K562 (cell line): Measurements from ENCODE around the gene WT1. TPM values are rescaled to one million over a fixed set of nuclear protein-coding genes. Genes with fewer than 3 reads are reported as not detected.

Source experiments
- ATAC-seq: fragments of 200-7000 bp; cut with Tn5 transposase; 3 replicates; pipeline ENCODE4 v1.9.1; 2020; ENCODE audit warnings: moderate library complexity
- BruUV-seq: library from RNA; stranded (reverse); fragments of 400-500 nt; replicated peaks from 2 replicates; lab custom pipeline; 2021; lab: Mats Ljungman, UMichigan
- CTCF ChIA-PET: fragments of 300-600 bp; formaldehyde crosslinking; extraction: SDS; loops from one replicate; lab custom pipeline; 2021; ENCODE audit warnings: low intra/inter-chr PET ratio; lab: Yijun Ruan, JAX
- POLR2A ChIA-PET: fragments of 300-600, 350-650 bp; sonication (Branson Sonifier 250); formaldehyde crosslinking; extraction: SDS; loops from one replicate; lab custom pipeline; 2021; ENCODE audit warnings: antibody characterized with exemption, inconsistent platforms; lab: Yijun Ruan, JAX
- DNase-seq, 4 experiments: peaks; one replicate each; pipeline versions ENCODE4 v3.0.0 to v3.0.0-alpha.2; 2011 to 2018; ENCODE audit warnings: low spot score in 3 of 4, mixed read lengths in 3 of 4; ENCODE audit errors: extremely low read depth in 1 of 4
- FAIRE-seq: peaks from 2 replicates; lab custom pipeline; 2011; peaks lifted over from hg19 to GRCh38; lab: Jason Lieb, UNC
- H2AFZ ChIP-seq: 2 replicates; pipeline ENCODE4 v1.6.0; 2011; ENCODE audit warnings: low read depth, low read length, control low read depth, inconsistent platforms
- H3K27ac ChIP-seq: fragments of 200-600 bp; 3 replicates; pipeline ENCODE4 v1.8.0; 2011; ENCODE audit warnings: low read depth, mild to moderate bottlenecking, control low read depth, inconsistent platforms, low read length, moderate library complexity, mixed read lengths; ENCODE audit errors: extremely low read depth
- H3K27me3 ChIP-seq, 2 experiments: fragments of 300-600 bp in 1 of 2; 2 replicates in 1 of 2; 3 replicates in 1 of 2; pipeline versions ENCODE4 v1.6.0 to v1.8.0; 2011; ENCODE audit warnings: inconsistent platforms in 2 of 2, low read length in 2 of 2, mild to moderate bottlenecking in 1 of 2, mixed read lengths in 1 of 2, moderate library complexity in 1 of 2; ENCODE audit not compliant: control insufficient read depth in 2 of 2, insufficient read depth in 2 of 2
- H3K36me3 ChIP-seq: fragments of 300-600 bp; 3 replicates; pipeline ENCODE4 v1.8.0; 2011; ENCODE audit warnings: mild to moderate bottlenecking, low read length, inconsistent platforms; ENCODE audit not compliant: control insufficient read depth, insufficient read depth
- H3K4me1 ChIP-seq, 2 experiments: fragments of 200-600 bp in 1 of 2; replicated peaks in 1 of 2; 2 replicates in 1 of 2; 3 replicates in 1 of 2; pipeline versions ENCODE4 v1.5.1 to v1.8.0; 2011; ENCODE audit warnings: inconsistent platforms in 2 of 2, low read length in 2 of 2, mild to moderate bottlenecking in 1 of 2, mixed read lengths in 1 of 2, moderate library complexity in 1 of 2; ENCODE audit not compliant: control insufficient read depth in 2 of 2, insufficient read depth in 2 of 2
- H3K4me2 ChIP-seq: 2 replicates; pipeline ENCODE4 v1.6.1; 2011; ENCODE audit warnings: low read length, control low read depth, inconsistent platforms, mixed read lengths; ENCODE audit not compliant: insufficient read depth
- H3K4me3 ChIP-seq: fragments of 200-600 bp; sonication (generic), shearing (Covaris generic); 2 replicates; pipeline ENCODE4 v1.5.1; 2016; ENCODE audit warnings: control low read depth, inconsistent platforms
- H3K79me2 ChIP-seq: fragments of 200-600 bp; 3 replicates; pipeline ENCODE4 v1.8.0; 2011; ENCODE audit warnings: low read length, inconsistent platforms; ENCODE audit not compliant: control insufficient read depth, insufficient read depth
- H3K9ac ChIP-seq, 2 experiments: 2 replicates each; pipeline versions ENCODE4 v1.6.0 to v1.6.1; 2011; ENCODE audit warnings: low read depth in 2 of 2, low read length in 2 of 2, control low read depth in 1 of 2, inconsistent platforms in 1 of 2, mild to moderate bottlenecking in 1 of 2, mixed read lengths in 1 of 2; ENCODE audit not compliant: insufficient read depth in 1 of 2
- H3K9me1 ChIP-seq: one replicate; pipeline ENCODE4 v1.6.0; 2011; ENCODE audit warnings: inconsistent platforms, mild to moderate bottlenecking, low read length, moderate library complexity; ENCODE audit not compliant: control insufficient read depth, insufficient read depth
- H3K9me3 ChIP-seq: replicated peaks from 2 replicates; pipeline ENCODE4 v1.5.1; 2011; ENCODE audit warnings: low read depth, low read length, inconsistent platforms; ENCODE audit not compliant: control insufficient read depth, insufficient read depth
- H4K20me1 ChIP-seq: replicated peaks from 2 replicates; pipeline ENCODE4 v1.6.1; 2011; ENCODE audit warnings: low read length, inconsistent platforms, mixed read lengths; ENCODE audit not compliant: control insufficient read depth, insufficient read depth
- ATF1 ChIP-seq, 2 experiments: fragments of 450-650 bp in 1 of 2; IDR thresholded peaks; 2 replicates each; pipeline ENCODE4 v1.6.1; 2016; ENCODE audit warnings: missing compliant biosample characterization in 1 of 2, missing genetic modification characterization in 1 of 2
- FOXJ3 ChIP-seq: sonication (generic); formaldehyde crosslinking; IDR thresholded peaks from 2 replicates; pipeline ENCODE4 v1.4.0; 2020; ENCODE audit warnings: mild to moderate bottlenecking, missing genetic modification reagents
- FOXP1 ChIP-seq: sonication (generic); formaldehyde crosslinking; IDR thresholded peaks from 2 replicates; pipeline ENCODE4 v1.8.0; 2022; ENCODE audit warnings: mild to moderate bottlenecking, missing genetic modification reagents
- GTF2F1 ChIP-seq: IDR thresholded peaks from 2 replicates; pipeline ENCODE4 v1.6.1; 2011; ENCODE audit warnings: low read depth, low read length, improper control_type of control experiment
- HDAC1 ChIP-seq, 2 experiments: fragments of 450-650 bp; IDR thresholded peaks; 2 replicates each; pipeline ENCODE4 v1.6.1; 2016 to 2017; ENCODE audit warnings: inconsistent platforms in 1 of 2, mild to moderate bottlenecking in 1 of 2, moderate library complexity in 1 of 2
- KDM2B ChIP-seq: fragments of 250-450 bp; sonication (Bioruptor Pico); IDR thresholded peaks from 2 replicates; pipeline ENCODE4 v1.8.0; 2021; ENCODE audit warnings: mild to moderate bottlenecking, moderate library complexity
- KHSRP ChIP-seq: fragments of 450-650 bp; IDR thresholded peaks from 2 replicates; pipeline ENCODE4 v1.6.1; 2017
- KLF16 ChIP-seq: IDR thresholded peaks from 2 replicates; pipeline ENCODE4 v1.6.1; 2016; ENCODE audit warnings: antibody characterized with exemption
- POLR2H ChIP-seq: IDR thresholded peaks from 2 replicates; pipeline ENCODE4 v1.6.1; 2016; ENCODE audit warnings: missing genetic modification characterization, low read depth, mild to moderate bottlenecking, control low read depth, missing compliant biosample characterization, moderate library complexity
- ZNF140 ChIP-seq: fragments of 250-450 bp; sonication (Bioruptor Pico); IDR thresholded peaks from 2 replicates; pipeline ENCODE4 v1.8.0; 2021; ENCODE audit warnings: moderate library complexity, mild to moderate bottlenecking, inconsistent platforms
- ZNF445 ChIP-seq: fragments of 250-450 bp; sonication (Bioruptor Pico); IDR thresholded peaks from 2 replicates; pipeline ENCODE4 v1.4.0; 2020; ENCODE audit warnings: low read depth, mild to moderate bottlenecking, moderate library complexity
- ZNF561 ChIP-seq: fragments of 450-650 bp; formaldehyde crosslinking; conservative IDR thresholded peaks from 2 replicates; pipeline ENCODE4 v1.4.0; 2020; ENCODE audit warnings: mild to moderate bottlenecking, moderate library complexity
- WGBS: fragments of 100-300 bp; shearing (Covaris generic); methylation state at CpG from one replicate; pipeline ENCODE4 v1.1.6; 2016; ENCODE audit warnings: low coverage, mixed read lengths; ENCODE audit not compliant: insufficient coverage; ENCODE audit errors: missing lambda C conversion rate; 5-methylcytosine and 5-hydroxymethylcytosine counted together
- in situ Hi-C: fragments of 300-500 bp; cut with MboI; formaldehyde crosslinking; loops from 4 replicates; pipeline ENCODE4 v1.15.0; 2018; ENCODE audit warnings: inconsistent platforms, mixed read lengths
- intact Hi-C: fragments of 100-400 bp; cut with micrococcal nuclease; formaldehyde crosslinking; loops from 2 replicates; pipeline ENCODE4 v1.14.2; 2022
- polyA plus RNA-seq, 8 experiments: library from polyadenylated mRNA; depleted of rRNA in 4 of 8; stranded (reverse) in 5 of 8; unstranded in 3 of 8; fragments of >200 nt; fragmentation: Nextera tagmentation in 2 of 8; fragmentation: Illumina TruSeq in 1 of 8; extraction: Ambion mirVana in 2 of 8; extraction: Trizol in 1 of 8; gene quantifications; 2 replicates each; pipeline versions ENCODE4 v1.2.1 to v1.2.3, GENCODE V29; 2011 to 2014; ENCODE audit warnings: inconsistent platforms in 1 of 8, missing spikeins in 1 of 8
- total RNA-seq, 7 experiments: library from RNA; depleted of rRNA in 6 of 7; stranded (reverse); fragments of >200 nt in 6 of 7; fragmentation: Illumina TruSeq in 2 of 7; extraction: Trizol in 2 of 7; gene quantifications; 2 replicates each; pipeline versions ENCODE4 v1.2.1 to v1.2.3, GENCODE V29; 2011 to 2021; ENCODE audit warnings: low replicate concordance in 1 of 7
- TF ChIP-seq, protein P1 (sequence below), 2 experiments: fragments of 450-650 bp; IDR thresholded peaks; 2 replicates each; pipeline ENCODE4 v1.6.1; 2016; ENCODE audit warnings: mild to moderate bottlenecking in 2 of 2, borderline replicate concordance in 1 of 2, low read depth in 1 of 2, moderate library complexity in 1 of 2

Gene WT1
- total and polyA plus RNA-seq, 9 of the 15 experiments (the other 6 are each of a cell fraction or from before 2014, with no cell fraction given), result 7.1 to 33.8 (median 19.4) TPM

DNA sequence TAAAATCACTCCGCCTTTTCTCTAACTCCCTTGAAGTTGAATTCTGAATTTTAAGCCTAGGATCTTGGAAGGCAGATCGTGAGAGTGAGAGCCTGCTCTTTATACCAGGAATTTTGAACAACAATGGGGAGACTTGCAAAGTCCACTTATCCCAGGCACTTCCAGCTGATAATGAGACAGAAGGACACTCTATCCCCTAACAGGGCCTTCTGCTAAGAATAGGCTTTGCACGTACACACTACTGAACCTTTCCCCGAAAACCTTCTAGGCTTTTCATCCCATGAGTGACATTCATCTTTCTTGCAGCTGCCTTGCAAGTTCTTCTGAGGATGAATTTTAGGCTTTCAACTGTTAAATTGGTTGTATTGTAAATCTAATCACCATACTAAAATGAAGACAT lies 44.0 kb upstream of the WT1 start:
- H3K79me2 ChIP-seq, result no peaks in the 10 kb centered on the region
- H3K9me1 ChIP-seq, result no peaks in the 10 kb centered on the region
- TF ChIP-seq FOXJ3 (no peak), KLF16 (no peak), KDM2B (CRISPR knock-in tag) (no peak), ZNF445 (CRISPR knock-in tag) (no peak), ZNF561 (no peak), ZNF140 (CRISPR knock-in tag) (no peak), ATF1 (CRISPR knock-in tag; IDR thresholded peaks at IDR 0.05) (no peak), ATF1 (tag; IDR thresholded peaks at IDR 0.05) (no peak), KHSRP (no peak), HDAC1 (IDR thresholded peaks at IDR 0.05) (no peak), POLR2H (tag) (no peak), FOXP1 (CRISPR knock-in tag) (no peak), GTF2F1 (no peak)
- TF ChIP-seq, protein P1, sequence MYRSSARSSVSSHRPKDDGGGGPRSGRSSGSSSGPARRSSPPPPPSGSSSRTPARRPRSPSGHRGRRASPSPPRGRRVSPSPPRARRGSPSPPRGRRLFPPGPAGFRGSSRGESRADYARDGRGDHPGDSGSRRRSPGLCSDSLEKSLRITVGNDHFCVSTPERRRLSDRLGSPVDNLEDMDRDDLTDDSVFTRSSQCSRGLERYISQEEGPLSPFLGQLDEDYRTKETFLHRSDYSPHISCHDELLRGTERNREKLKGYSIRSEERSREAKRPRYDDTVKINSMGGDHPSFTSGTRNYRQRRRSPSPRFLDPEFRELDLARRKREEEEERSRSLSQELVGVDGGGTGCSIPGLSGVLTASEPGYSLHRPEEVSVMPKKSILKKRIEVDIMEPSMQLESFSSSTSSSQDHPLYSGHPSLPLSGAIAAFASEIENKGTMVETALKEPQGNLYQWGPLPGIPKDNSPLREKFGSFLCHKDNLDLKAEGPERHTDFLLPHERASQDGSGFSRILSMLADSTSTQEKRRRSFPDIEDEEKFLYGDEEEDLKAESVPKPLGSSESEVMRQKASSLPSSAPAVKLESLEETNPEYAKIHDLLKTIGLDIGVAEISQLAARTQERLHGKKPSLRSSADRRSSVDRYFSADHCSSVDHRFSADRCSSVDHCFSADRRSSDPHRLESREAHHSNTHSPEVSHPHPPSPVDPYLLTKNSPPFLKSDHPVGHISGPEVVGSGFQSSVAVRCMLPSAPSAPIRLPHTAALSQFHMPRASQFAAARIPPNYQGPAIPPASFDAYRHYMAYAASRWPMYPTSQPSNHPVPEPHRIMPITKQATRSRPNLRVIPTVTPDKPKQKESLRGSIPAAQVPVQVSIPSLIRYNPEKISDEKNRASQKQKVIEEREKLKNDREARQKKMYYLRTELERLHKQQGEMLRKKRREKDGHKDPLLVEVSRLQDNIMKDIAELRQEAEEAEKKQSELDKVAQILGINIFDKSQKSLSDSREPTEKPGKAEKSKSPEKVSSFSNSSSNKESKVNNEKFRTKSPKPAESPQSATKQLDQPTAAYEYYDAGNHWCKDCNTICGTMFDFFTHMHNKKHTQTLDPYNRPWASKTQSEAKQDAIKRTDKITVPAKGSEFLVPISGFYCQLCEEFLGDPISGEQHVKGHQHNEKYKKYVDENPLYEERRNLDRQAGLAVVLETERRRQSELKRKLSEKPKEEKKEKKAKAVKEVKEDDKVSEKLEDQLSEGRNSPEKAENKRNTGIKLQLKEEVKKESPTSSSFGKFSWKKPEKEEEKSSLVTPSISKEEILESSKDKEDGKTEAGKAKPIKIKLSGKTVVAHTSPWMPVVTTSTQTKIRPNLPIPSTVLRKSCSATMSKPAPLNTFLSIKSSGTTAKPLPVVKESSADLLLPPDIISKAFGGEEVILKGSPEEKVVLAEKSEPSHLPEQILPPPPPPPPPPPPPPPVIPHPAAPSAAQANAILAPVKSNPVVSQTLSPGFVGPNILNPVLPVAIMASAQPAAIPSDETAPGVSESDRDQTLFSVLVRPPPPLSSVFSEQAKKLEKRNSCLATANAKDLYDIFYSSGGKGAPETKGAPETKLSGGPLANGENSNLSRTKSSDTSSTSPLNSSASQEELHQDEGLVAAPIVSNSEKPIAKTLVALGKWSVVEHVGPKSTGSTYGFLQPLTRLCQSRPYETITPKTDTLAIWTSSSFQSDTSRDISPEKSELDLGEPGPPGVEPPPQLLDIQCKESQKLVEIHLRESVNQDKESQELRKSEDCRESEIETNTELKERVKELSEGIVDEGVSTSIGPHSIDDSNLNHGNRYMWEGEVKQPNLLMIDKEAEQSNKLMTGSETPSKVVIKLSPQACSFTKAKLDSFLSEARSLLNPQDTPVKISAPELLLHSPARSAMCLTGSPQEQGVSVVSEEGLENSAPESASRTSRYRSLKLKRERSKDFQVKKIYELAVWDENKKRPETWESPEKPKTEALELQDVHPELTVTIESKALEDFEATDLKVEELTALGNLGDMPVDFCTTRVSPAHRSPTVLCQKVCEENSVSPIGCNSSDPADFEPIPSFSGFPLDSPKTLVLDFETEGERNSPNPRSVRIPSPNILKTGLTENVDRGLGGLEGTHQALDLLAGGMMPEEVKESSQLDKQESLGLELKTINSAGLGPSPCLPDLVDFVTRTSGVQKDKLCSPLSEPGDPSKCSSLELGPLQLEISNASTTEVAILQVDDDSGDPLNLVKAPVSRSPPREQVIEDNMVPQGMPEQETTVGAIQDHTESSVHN (IDR thresholded peaks at IDR 0.05; ENCODE audit: borderline replicate concordance in 1 of 2, low read depth in 1 of 2), result no peak
- DNase-seq (no peak), FAIRE-seq (no peak), ATAC-seq (no peak)
- H3K4me3 ChIP-seq, result no peak overlapping the region
- no peaks in the 10 kb centered on the region; the same call in 1 of the 2 replicates for H3K9me3 ChIP-seq
- in situ Hi-C loops (no loop called here), intact Hi-C loops (no loop called here)
- H3K4me1 ChIP-seq, result peaks cover 6 to 13% of the 10 kb centered on the region in 2 experiments
- H3K27ac ChIP-seq, result no peak overlapping the region
- 31% methylated on average over 4 of the region's 4 CpGs for WGBS
- H2AFZ ChIP-seq, result no peak overlapping the region
- no peak overlapping the region for H3K4me2 ChIP-seq
- no peaks in the 10 kb centered on the region for H3K36me3 ChIP-seq
- no peaks in the 10 kb centered on the region for H4K20me1 ChIP-seq
- CTCF ChIA-PET, result no interaction called here
- peaks cover 0 to 14% of the 10 kb centered on the region in 2 experiments; a peak in 3 of 5 replicates for H3K27me3 ChIP-seq
- H3K9ac ChIP-seq, result no peak overlapping the region
- POLR2A ChIA-PET, result no interaction called here
- BruUV-seq, result no TSS peak
